HCT116 (cell line): ENCODE data around the gene DEFB108B. TPM values are rescaled to one million over a fixed set of nuclear protein-coding genes. Genes with fewer than 3 reads are reported as not detected.
"Not testable (repeated sequence)": the region's sequence is repeated elsewhere in the genome, so short reads cannot be mapped to it uniquely, and the experiment has no call there.

Source experiments
- ATAC-seq: fragments of 200-7000 bp; cut with Tn5 transposase; 2 replicates; pipeline ENCODE4 v1.9.1; 2020; ENCODE audit warnings: mild to moderate bottlenecking, moderate library complexity
- BruUV-seq: library from RNA; stranded (reverse); fragments of 400-500 nt; replicated peaks from 2 replicates; lab custom pipeline; 2021; lab: Mats Ljungman, UMichigan
- CTCF ChIA-PET: fragments of 300-600 bp; sonication (Branson Sonifier 250); formaldehyde crosslinking; loops from one replicate; lab custom pipeline; 2021; ENCODE audit warnings: antibody characterized with exemption; lab: Charles Lee
- POLR2A ChIA-PET: fragments of 300-600, 350-600 bp; sonication (Branson Sonifier 250); formaldehyde crosslinking; loops from one replicate; lab custom pipeline; 2021; ENCODE audit warnings: antibody characterized with exemption; lab: Charles Lee
- RAD21 ChIA-PET, 2 experiments: fragments of 300-600 bp; sonication (Branson Sonifier 250); formaldehyde crosslinking; loops; one replicate each; lab custom pipeline; 2023; ENCODE audit warnings: low total read pairs in 2 of 2; ENCODE audit not compliant: uncharacterized antibody in 2 of 2, unreplicated experiment in 2 of 2, low non-redundant PET in 1 of 2; lab: Charles Lee
- DNase-seq: peaks from one replicate; pipeline ENCODE4 v3.0.0-alpha.2; 2010; ENCODE audit warnings: low read depth, low spot score
- H2AFZ ChIP-seq: fragments of 200-600 bp; shearing (Covaris generic), sonication (generic); 2 replicates; pipeline ENCODE4 v1.6.1; 2017; ENCODE audit warnings: low read depth, mixed run types, mixed read lengths, antibody characterized with exemption, low read length; ENCODE audit not compliant: poor library complexity, severe bottlenecking
- H3K27ac ChIP-seq: 2 replicates; pipeline ENCODE4 v1.5.1; 2012; ENCODE audit warnings: low read depth, low read length
- H3K27me3 ChIP-seq: fragments of 200-600 bp; sonication (generic); 2 replicates; pipeline ENCODE4 v1.6.1; 2016; ENCODE audit warnings: mixed run types, low read length, mixed read lengths; ENCODE audit not compliant: insufficient read depth
- H3K36me3 ChIP-seq, 2 experiments: fragments of 200-500 bp in 1 of 2; fragments of 200-600 bp in 1 of 2; sonication (Bioruptor generic) in 1 of 2; sonication (generic) in 1 of 2; 2 replicates each; pipeline versions ENCODE4 v1.5.1 to v1.6.1; 2014 to 2016; ENCODE audit warnings: low read length in 2 of 2, inconsistent platforms in 1 of 2, mixed read lengths in 1 of 2, mixed run types in 1 of 2; ENCODE audit not compliant: insufficient read depth in 2 of 2, control insufficient read depth in 1 of 2
- H3K4me1 ChIP-seq, 2 experiments: fragments of 200-600 bp in 1 of 2; sonication (generic) in 1 of 2; 2 replicates each; pipeline versions ENCODE4 v1.5.1 to v1.6.1; 2012 to 2017; ENCODE audit warnings: low read length in 2 of 2, inconsistent platforms in 1 of 2, mild to moderate bottlenecking in 1 of 2, mixed read lengths in 1 of 2, mixed run types in 1 of 2, moderate library complexity in 1 of 2; ENCODE audit not compliant: insufficient read depth in 2 of 2, control insufficient read depth in 1 of 2
- H3K4me2 ChIP-seq: fragments of 200-600 bp; sonication (generic); 2 replicates; pipeline ENCODE4 v1.6.1; 2017; ENCODE audit warnings: mixed run types, low read length, mixed read lengths
- H3K4me3 ChIP-seq, 2 experiments: fragments of 200-600 bp in 1 of 2; sonication (generic) in 1 of 2; replicated peaks in 1 of 2; 2 replicates each; pipeline ENCODE4 v1.5.1; 2011 to 2016; ENCODE audit warnings: low read length in 2 of 2, control low read depth in 1 of 2, low read depth in 1 of 2, mild to moderate bottlenecking in 1 of 2, mixed read lengths in 1 of 2, mixed run types in 1 of 2
- H3K79me2 ChIP-seq: fragments of 200-600 bp; sonication (generic); 2 replicates; pipeline ENCODE4 v1.6.1; 2017; ENCODE audit warnings: mild to moderate bottlenecking, mixed run types, low read length, moderate library complexity, mixed read lengths; ENCODE audit not compliant: insufficient read depth
- H3K9ac ChIP-seq: fragments of 200-600 bp; sonication (generic); 2 replicates; pipeline ENCODE4 v1.6.1; 2016; ENCODE audit warnings: low read length, mixed read lengths
- H3K9me2 ChIP-seq: fragments of 200-600 bp; sonication (generic), shearing (Covaris generic); 2 replicates; pipeline ENCODE4 v1.6.1; 2017; ENCODE audit warnings: mixed run types, mild to moderate bottlenecking, moderate library complexity; ENCODE audit not compliant: insufficient read depth
- H3K9me3 ChIP-seq, 2 experiments: fragments of 200-500 bp in 1 of 2; fragments of 200-600 bp in 1 of 2; sonication (Bioruptor generic) in 1 of 2; sonication (generic) in 1 of 2; 2 replicates each; pipeline ENCODE4 v1.6.1; 2014 to 2017; ENCODE audit warnings: low read length in 2 of 2, mixed read lengths in 2 of 2, inconsistent platforms in 1 of 2, low read depth in 1 of 2, mild to moderate bottlenecking in 1 of 2, mixed run types in 1 of 2, moderate library complexity in 1 of 2; ENCODE audit not compliant: control insufficient read depth in 1 of 2, insufficient read depth in 1 of 2
- H4K20me1 ChIP-seq: fragments of 200-600 bp; sonication (generic), shearing (Covaris generic); 2 replicates; pipeline ENCODE4 v1.6.1; 2017; ENCODE audit warnings: mixed run types, mild to moderate bottlenecking, moderate library complexity; ENCODE audit not compliant: insufficient read depth
- RAD21 ChIP-seq: IDR thresholded peaks from 2 replicates; pipeline ENCODE4 v1.6.1; 2012; ENCODE audit warnings: low read depth, mild to moderate bottlenecking
- intact Hi-C: fragments of 100-400 bp; cut with micrococcal nuclease; formaldehyde crosslinking; loops from 2 replicates; pipeline ENCODE4 v1.10.0; 2022
- total RNA-seq: library from RNA; stranded (reverse); gene quantifications from one replicate; pipeline ENCODE4 v1.2.1, GENCODE V29; 2021; ENCODE audit not compliant: unreplicated experiment
- TF ChIP-seq, protein P1 (sequence below), 3 experiments: fragments of 200-600 bp in 1 of 3; sonication (generic) in 1 of 3; IDR thresholded peaks in 2 of 3; conservative IDR thresholded peaks in 1 of 3; 2 replicates each; pipeline ENCODE4 v1.5.1; 2012 to 2017; ENCODE audit warnings: low read depth in 2 of 3, low read length in 2 of 3, antibody characterized with exemption in 1 of 3, borderline replicate concordance in 1 of 3, control low read depth in 1 of 3, mild to moderate bottlenecking in 1 of 3, mixed read lengths in 1 of 3, mixed run types in 1 of 3, moderate library complexity in 1 of 3; ENCODE audit not compliant: insufficient read depth in 1 of 3

DEFB108B gene
- total RNA-seq, 1 experiment from 2014 or later: not detected

GRCh38 chr11:71813481-71814355 is 19.3 kb upstream of the DEFB108B start:
- RAD21 ChIA-PET, H3K9me3 ChIP-seq, H3K4me1 ChIP-seq, H3K4me3 ChIP-seq, CTCF ChIA-PET, H3K36me3 ChIP-seq, H3K9ac ChIP-seq, H3K27ac ChIP-seq, H2AFZ ChIP-seq, H3K9me2 ChIP-seq, H4K20me1 ChIP-seq, H3K27me3 ChIP-seq, POLR2A ChIA-PET, BruUV-seq, ATAC-seq, intact Hi-C loops, H3K79me2 ChIP-seq: not testable (repeated sequence)
- peak overlapping the region; percentile 40 for H3K4me2 ChIP-seq
- DNase-seq: peak; percentile 26
- TF ChIP-seq, protein P1, sequence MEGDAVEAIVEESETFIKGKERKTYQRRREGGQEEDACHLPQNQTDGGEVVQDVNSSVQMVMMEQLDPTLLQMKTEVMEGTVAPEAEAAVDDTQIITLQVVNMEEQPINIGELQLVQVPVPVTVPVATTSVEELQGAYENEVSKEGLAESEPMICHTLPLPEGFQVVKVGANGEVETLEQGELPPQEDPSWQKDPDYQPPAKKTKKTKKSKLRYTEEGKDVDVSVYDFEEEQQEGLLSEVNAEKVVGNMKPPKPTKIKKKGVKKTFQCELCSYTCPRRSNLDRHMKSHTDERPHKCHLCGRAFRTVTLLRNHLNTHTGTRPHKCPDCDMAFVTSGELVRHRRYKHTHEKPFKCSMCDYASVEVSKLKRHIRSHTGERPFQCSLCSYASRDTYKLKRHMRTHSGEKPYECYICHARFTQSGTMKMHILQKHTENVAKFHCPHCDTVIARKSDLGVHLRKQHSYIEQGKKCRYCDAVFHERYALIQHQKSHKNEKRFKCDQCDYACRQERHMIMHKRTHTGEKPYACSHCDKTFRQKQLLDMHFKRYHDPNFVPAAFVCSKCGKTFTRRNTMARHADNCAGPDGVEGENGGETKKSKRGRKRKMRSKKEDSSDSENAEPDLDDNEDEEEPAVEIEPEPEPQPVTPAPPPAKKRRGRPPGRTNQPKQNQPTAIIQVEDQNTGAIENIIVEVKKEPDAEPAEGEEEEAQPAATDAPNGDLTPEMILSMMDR (IDR thresholded peaks at IDR 0.05 in 2 of 3, conservative IDR thresholded peaks at IDR 0.05 in 1 of 3; ENCODE audit: borderline replicate concordance in 1 of 3, insufficient read depth in 1 of 3, low read depth in 2 of 3, low read length in 2 of 3): peak; percentile 63 to 78 (median 65); a peak in 5 of 6 replicates
- TF ChIP-seq RAD21: peak; percentile 60

- H3K27ac ChIP-seq, H3K9me3 ChIP-seq, ATAC-seq, CTCF ChIA-PET, H3K4me1 ChIP-seq, H4K20me1 ChIP-seq, H3K27me3 ChIP-seq, BruUV-seq, H3K4me2 ChIP-seq, H3K79me2 ChIP-seq, H3K36me3 ChIP-seq, H3K9ac ChIP-seq, H3K4me3 ChIP-seq, DNase-seq, H2AFZ ChIP-seq, H3K9me2 ChIP-seq, intact Hi-C loops, POLR2A ChIA-PET, RAD21 ChIA-PET: not testable (repeated sequence)
Measured at GRCh38 chr11:71821539-71821938, 11.5 kb upstream of the DEFB108B start.

- ATAC-seq, intact Hi-C loops, H4K20me1 ChIP-seq, H3K4me3 ChIP-seq, BruUV-seq, H3K4me1 ChIP-seq, DNase-seq, H3K9me2 ChIP-seq, RAD21 ChIA-PET, H3K79me2 ChIP-seq, H3K4me2 ChIP-seq, H3K36me3 ChIP-seq, H3K27ac ChIP-seq, H3K9me3 ChIP-seq, H3K27me3 ChIP-seq, CTCF ChIA-PET, H2AFZ ChIP-seq, POLR2A ChIA-PET, H3K9ac ChIP-seq: not testable (repeated sequence)
Measured at GRCh38 chr11:71829247-71829646, 3.8 kb upstream of the DEFB108B start.

DNA sequence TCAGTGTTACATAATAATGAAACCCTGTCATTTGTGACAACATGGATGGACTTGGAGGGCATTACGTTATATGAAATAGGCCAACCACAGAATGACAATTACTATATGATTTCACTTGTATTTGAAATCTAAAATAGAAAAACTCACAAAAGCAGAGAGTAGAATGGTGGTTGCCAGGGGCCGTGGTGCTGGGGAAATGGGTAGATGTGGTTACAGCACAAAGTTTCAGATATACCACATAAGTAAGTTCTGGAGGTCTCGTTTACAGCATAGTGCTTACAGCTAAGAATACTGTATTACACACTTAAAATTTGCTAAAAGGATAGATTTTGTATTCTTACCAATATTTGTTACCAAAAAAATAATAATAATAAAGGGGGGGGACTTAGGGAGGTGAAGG is 3.3 kb upstream of the DEFB108B start:
- H3K9me3 ChIP-seq, H3K27ac ChIP-seq, ATAC-seq, BruUV-seq, H3K36me3 ChIP-seq, H3K9ac ChIP-seq, CTCF ChIA-PET, H3K79me2 ChIP-seq, H3K9me2 ChIP-seq, H3K4me2 ChIP-seq, RAD21 ChIA-PET, DNase-seq, H3K4me1 ChIP-seq, H2AFZ ChIP-seq, intact Hi-C loops, H3K4me3 ChIP-seq, POLR2A ChIA-PET, H4K20me1 ChIP-seq, H3K27me3 ChIP-seq: not testable (repeated sequence)
